SK-N-SH (cell line): ENCODE measurements around the gene WDFY1. TPM values are rescaled to one million over a fixed set of nuclear protein-coding genes. Genes with fewer than 3 reads are reported as not detected.

Experiments used
- CTCF ChIA-PET: fragments of 300-600, 350-600 bp; formaldehyde crosslinking; extraction: SDS; loops from one replicate; lab custom pipeline; 2021; lab: Yijun Ruan, JAX
- POLR2A ChIA-PET: fragments of 350-600 bp; sonication (Branson Sonifier 250); formaldehyde crosslinking; extraction: SDS; loops from one replicate; lab custom pipeline; 2020; ENCODE audit warnings: antibody characterized with exemption, inconsistent platforms; lab: Yijun Ruan, JAX
- DNase-seq: peaks from one replicate; pipeline ENCODE4 v3.0.0; 2012
- H2AFZ ChIP-seq: fragments of 200-600 bp; sonication (generic); 2 replicates; pipeline ENCODE4 v1.8.1; 2016; ENCODE audit warnings: antibody characterized with exemption, mild to moderate bottlenecking, low read depth
- H3F3A ChIP-seq: fragments of 200-600 bp; sonication (generic); replicated peaks from 2 replicates; pipeline ENCODE3; 2016; ENCODE audit warnings: antibody characterized with exemption, mild to moderate bottlenecking; ENCODE audit not compliant: insufficient read depth
- H3K27ac ChIP-seq, 2 experiments: fragments of 200-500 bp in 1 of 2; fragments of 200-600 bp in 1 of 2; sonication (Bioruptor generic) in 1 of 2; sonication (generic), shearing (Covaris generic) in 1 of 2; 2 replicates each; pipeline versions ENCODE4 v1.5.1 to v1.6.1; 2014 to 2016; ENCODE audit warnings: low read depth in 2 of 2, inconsistent platforms in 1 of 2, low read length in 1 of 2, mild to moderate bottlenecking in 1 of 2, mixed read lengths in 1 of 2
- H3K27me3 ChIP-seq: fragments of 200-600 bp; sonication (generic), shearing (Covaris generic); 2 replicates; pipeline ENCODE4 v1.6.1; 2016; ENCODE audit warnings: mixed run types; ENCODE audit not compliant: insufficient read depth
- H3K36me3 ChIP-seq, 2 experiments: fragments of 200-500 bp in 1 of 2; fragments of 200-600 bp in 1 of 2; sonication (Bioruptor generic) in 1 of 2; sonication (generic) in 1 of 2; replicated peaks in 1 of 2; 2 replicates each; pipeline versions ENCODE3 to v1.5.1; 2014 to 2016; ENCODE audit warnings: low read length in 1 of 2, mild to moderate bottlenecking in 1 of 2; ENCODE audit not compliant: insufficient read depth in 2 of 2, control insufficient read depth in 1 of 2
- H3K4me1 ChIP-seq, 2 experiments: fragments of 200-500 bp in 1 of 2; fragments of 200-600 bp in 1 of 2; sonication (Bioruptor generic) in 1 of 2; sonication (generic), shearing (Covaris generic) in 1 of 2; 2 replicates each; pipeline versions ENCODE4 v1.5.1 to v1.6.1; 2014 to 2016; ENCODE audit warnings: low read depth in 1 of 2, low read length in 1 of 2, mixed run types in 1 of 2; ENCODE audit not compliant: insufficient read depth in 2 of 2, control insufficient read depth in 1 of 2
- H3K4me2 ChIP-seq: fragments of 200-600 bp; sonication (generic), shearing (Covaris generic); 2 replicates; pipeline ENCODE4 v1.6.1; 2017; ENCODE audit warnings: mixed run types
- H3K4me3 ChIP-seq, 2 experiments: fragments of 200-500 bp in 1 of 2; fragments of 200-600 bp in 1 of 2; sonication (Bioruptor generic) in 1 of 2; sonication (generic), shearing (Covaris generic) in 1 of 2; 2 replicates each; pipeline versions ENCODE4 v1.5.1 to v1.8.1; 2014 to 2016; ENCODE audit warnings: low read depth in 2 of 2, inconsistent platforms in 1 of 2, low read length in 1 of 2, mild to moderate bottlenecking in 1 of 2, mixed read lengths in 1 of 2, moderate library complexity in 1 of 2
- H3K79me2 ChIP-seq: fragments of 200-600 bp; sonication (generic); 2 replicates; pipeline ENCODE4 v1.8.1; 2017; ENCODE audit warnings: mild to moderate bottlenecking; ENCODE audit not compliant: insufficient read depth
- H3K9ac ChIP-seq: fragments of 200-600 bp; sonication (generic); 2 replicates; pipeline ENCODE4 v1.6.1; 2017; ENCODE audit warnings: mixed run types
- H3K9me2 ChIP-seq: fragments of 200-600 bp; sonication (generic); 2 replicates; pipeline ENCODE4 v1.6.1; 2017; ENCODE audit warnings: mixed run types
- H3K9me3 ChIP-seq: fragments of 200-600 bp; sonication (generic); 2 replicates; pipeline ENCODE4 v1.6.1; 2017; ENCODE audit warnings: mixed run types, mild to moderate bottlenecking, moderate library complexity
- H4K20me1 ChIP-seq: fragments of 200-600 bp; sonication (generic); 2 replicates; pipeline ENCODE4 v1.6.1; 2017; ENCODE audit warnings: mild to moderate bottlenecking, mixed run types; ENCODE audit not compliant: insufficient read depth
- CHD2 ChIP-seq: fragments of 150-350 bp; IDR thresholded peaks from 2 replicates; pipeline ENCODE4 v1.6.1; 2018; ENCODE audit warnings: low read length; ENCODE audit not compliant: partially characterized antibody
- FOXM1 ChIP-seq: IDR thresholded peaks from 2 replicates; pipeline ENCODE4 v1.4.0; 2012; ENCODE audit warnings: low read depth, mild to moderate bottlenecking
- GATA2 ChIP-seq: sonication (generic); formaldehyde crosslinking; IDR thresholded peaks from 2 replicates; pipeline ENCODE4 v1.5.0; 2020; ENCODE audit warnings: mild to moderate bottlenecking, missing genetic modification reagents
- IRF3 ChIP-seq: fragments of 150-350 bp; IDR thresholded peaks from 2 replicates; pipeline ENCODE4 v1.6.1; 2016; ENCODE audit warnings: mild to moderate bottlenecking, low read depth, low read length
- PBX3 ChIP-seq: IDR thresholded peaks from 2 replicates; pipeline ENCODE4; 2012
- RCOR1 ChIP-seq: fragments of 150-350 bp; IDR thresholded peaks from 2 replicates; pipeline ENCODE4 v1.6.1; 2017; ENCODE audit warnings: antibody characterized with exemption, low read length
- SIN3A ChIP-seq: IDR thresholded peaks from 2 replicates; pipeline ENCODE4 v1.6.1; 2012; ENCODE audit warnings: low read depth, mild to moderate bottlenecking, low read length, moderate library complexity, borderline replicate concordance
- TEAD4 ChIP-seq: IDR thresholded peaks from 2 replicates; pipeline ENCODE4 v1.4.0; 2012; ENCODE audit warnings: mild to moderate bottlenecking, borderline replicate concordance; ENCODE audit not compliant: insufficient read depth
- USF1 ChIP-seq: IDR thresholded peaks from 2 replicates; pipeline ENCODE4 v1.4.0; 2012; ENCODE audit warnings: low read depth, borderline replicate concordance
- YY1 ChIP-seq: IDR thresholded peaks from 2 replicates; pipeline ENCODE4 v1.4.0; 2012; ENCODE audit warnings: low read depth, mild to moderate bottlenecking
- WGBS: methylation state at CpG from one replicate; pipeline ENCODE4 v1.1.6; 2017; ENCODE audit warnings: low lambda C conversion rate; 5-methylcytosine and 5-hydroxymethylcytosine counted together
- polyA plus RNA-seq, 3 experiments: library from polyadenylated mRNA; depleted of rRNA; stranded (reverse); fragments of >200 nt; gene quantifications; 2 replicates each; pipeline ENCODE4 v1.2.3, GENCODE V29; 2012
- TF ChIP-seq, protein P1 (sequence below): fragments of 150-350 bp; IDR thresholded peaks from 2 replicates; pipeline ENCODE4 v1.6.1; 2017; ENCODE audit warnings: antibody characterized with exemption, low read length, low read depth, borderline replicate concordance
- TF ChIP-seq, protein P2 (sequence below): IDR thresholded peaks from 2 replicates; pipeline ENCODE4 v1.4.0; 2012; ENCODE audit warnings: low read depth
- TF ChIP-seq, protein P3 (sequence below): fragments of 200-600 bp; sonication (generic); IDR thresholded peaks from 2 replicates; pipeline ENCODE4 v1.6.1; 2017; ENCODE audit warnings: antibody characterized with exemption, mild to moderate bottlenecking, moderate library complexity

The WDFY1 gene
- polyA plus RNA-seq, 1 of the 3 experiments (the other 2 are of a cell fraction): 21.7 TPM

- WGBS: 87% methylated on average over 5 of the region's 5 CpGs
- H3K27ac ChIP-seq: no peak overlapping the region
- no peak overlapping the region for H3K4me2 ChIP-seq
- no peaks in the 10 kb centered on the region for H3K9me3 ChIP-seq
- peaks cover 47 to 57% of the 10 kb centered on the region in 2 experiments for H3K36me3 ChIP-seq
- H3K27me3 ChIP-seq: no peaks in the 10 kb centered on the region
- peaks cover 4% of the 10 kb centered on the region; the same call in 1 of the 2 replicates for H3K79me2 ChIP-seq
- H3K9me2 ChIP-seq: no peaks in the 10 kb centered on the region
- no peak overlapping the region for H2AFZ ChIP-seq
- DNase-seq: no peak
- ChIA-PET CTCF (interaction anchor here (1.1 kb wide), 1 partner anchor 8 kb away, joined by 3 read pairs; no protein-coding TSS in a partner anchor), POLR2A (no interaction called here)
- no peaks in the 10 kb centered on the region for H3K4me1 ChIP-seq
- no peak overlapping the region for H3K4me3 ChIP-seq
- H4K20me1 ChIP-seq: no peaks in the 10 kb centered on the region
- no peak overlapping the region for H3K9ac ChIP-seq
- TF ChIP-seq SIN3A (no peak), TEAD4 (no peak), RCOR1 (no peak), PBX3 (no peak), CHD2 (no peak), YY1 (no peak), GATA2 (CRISPR knock-in tag) (no peak), IRF3 (no peak), USF1 (no peak), FOXM1 (no peak)
- TF ChIP-seq, protein P1, sequence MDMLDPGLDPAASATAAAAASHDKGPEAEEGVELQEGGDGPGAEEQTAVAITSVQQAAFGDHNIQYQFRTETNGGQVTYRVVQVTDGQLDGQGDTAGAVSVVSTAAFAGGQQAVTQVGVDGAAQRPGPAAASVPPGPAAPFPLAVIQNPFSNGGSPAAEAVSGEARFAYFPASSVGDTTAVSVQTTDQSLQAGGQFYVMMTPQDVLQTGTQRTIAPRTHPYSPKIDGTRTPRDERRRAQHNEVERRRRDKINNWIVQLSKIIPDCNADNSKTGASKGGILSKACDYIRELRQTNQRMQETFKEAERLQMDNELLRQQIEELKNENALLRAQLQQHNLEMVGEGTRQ: no peak
- TF ChIP-seq, protein P2, sequence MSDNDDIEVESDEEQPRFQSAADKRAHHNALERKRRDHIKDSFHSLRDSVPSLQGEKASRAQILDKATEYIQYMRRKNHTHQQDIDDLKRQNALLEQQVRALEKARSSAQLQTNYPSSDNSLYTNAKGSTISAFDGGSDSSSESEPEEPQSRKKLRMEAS: no peak
- TF ChIP-seq, protein P3, sequence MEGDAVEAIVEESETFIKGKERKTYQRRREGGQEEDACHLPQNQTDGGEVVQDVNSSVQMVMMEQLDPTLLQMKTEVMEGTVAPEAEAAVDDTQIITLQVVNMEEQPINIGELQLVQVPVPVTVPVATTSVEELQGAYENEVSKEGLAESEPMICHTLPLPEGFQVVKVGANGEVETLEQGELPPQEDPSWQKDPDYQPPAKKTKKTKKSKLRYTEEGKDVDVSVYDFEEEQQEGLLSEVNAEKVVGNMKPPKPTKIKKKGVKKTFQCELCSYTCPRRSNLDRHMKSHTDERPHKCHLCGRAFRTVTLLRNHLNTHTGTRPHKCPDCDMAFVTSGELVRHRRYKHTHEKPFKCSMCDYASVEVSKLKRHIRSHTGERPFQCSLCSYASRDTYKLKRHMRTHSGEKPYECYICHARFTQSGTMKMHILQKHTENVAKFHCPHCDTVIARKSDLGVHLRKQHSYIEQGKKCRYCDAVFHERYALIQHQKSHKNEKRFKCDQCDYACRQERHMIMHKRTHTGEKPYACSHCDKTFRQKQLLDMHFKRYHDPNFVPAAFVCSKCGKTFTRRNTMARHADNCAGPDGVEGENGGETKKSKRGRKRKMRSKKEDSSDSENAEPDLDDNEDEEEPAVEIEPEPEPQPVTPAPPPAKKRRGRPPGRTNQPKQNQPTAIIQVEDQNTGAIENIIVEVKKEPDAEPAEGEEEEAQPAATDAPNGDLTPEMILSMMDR: no peak
- peaks cover 17% of the 10 kb centered on the region for H3F3A ChIP-seq
Observed at GRCh38 chr2:223897669-223898330, 47.3 kb downstream of the WDFY1 start.
